Measurements from ENCODE around the gene DRAM2.
"Not testable (repeated sequence)": the region's sequence is repeated elsewhere in the genome, so short reads cannot be mapped to it uniquely, and the experiment has no call there.

DRAM2 gene

DNA sequence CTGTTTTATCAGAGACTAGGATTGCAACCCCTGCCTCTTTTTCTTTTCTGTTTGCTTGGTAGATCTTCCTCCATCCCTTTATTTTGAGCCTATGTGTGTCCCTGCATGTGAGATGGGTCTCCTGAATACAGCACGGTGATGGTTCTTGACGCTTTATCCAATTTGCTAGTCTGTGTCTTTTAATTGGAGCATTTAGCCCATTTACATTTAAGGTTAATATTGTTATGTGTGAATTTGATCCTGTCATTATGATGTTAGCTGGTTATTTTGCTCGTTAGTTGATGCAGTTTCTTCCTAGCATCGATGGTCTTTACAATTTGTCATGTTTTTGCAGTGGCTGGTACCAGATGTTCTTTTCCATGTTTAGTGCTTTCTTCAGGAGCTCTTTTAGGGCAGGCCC lies 62.6 kb downstream of the DRAM2 start:
- ATAC-seq, result not testable (repeated sequence)

All from activated CD4-positive, CD25-positive, alpha-beta regulatory T cell treated with anti-CD3 and anti-CD28 coated beads, Interleukin-2, amount 50 U/mL, for 24 hours (primary cell).